ENCODE results near the gene SCNN1G.

SCNN1G gene

DNA sequence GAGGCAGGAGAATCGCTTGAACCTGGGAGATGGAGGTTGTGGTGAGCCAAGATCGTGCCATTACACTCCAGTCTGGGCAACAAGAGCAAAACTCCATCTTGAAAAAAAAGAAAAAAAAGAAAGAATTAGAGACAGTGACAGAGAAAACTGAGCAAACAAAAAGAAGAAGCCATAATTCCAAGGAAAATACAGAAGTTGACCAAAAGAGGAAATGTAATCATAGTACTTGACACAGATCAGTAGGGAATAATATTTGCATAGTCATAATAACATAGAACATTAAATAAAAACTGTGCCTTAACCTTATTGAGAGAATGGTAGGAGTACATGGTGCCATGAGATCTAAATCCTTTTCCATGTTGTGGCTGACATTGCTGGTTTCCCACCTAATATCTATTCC, 18.6 kb upstream of the SCNN1G start:
- TF ChIP-seq POLR2A (IDR thresholded peaks at IDR 0.05; ENCODE audit: low read depth, low read length), result no peak
- FAIRE-seq, result no peak

DNA sequence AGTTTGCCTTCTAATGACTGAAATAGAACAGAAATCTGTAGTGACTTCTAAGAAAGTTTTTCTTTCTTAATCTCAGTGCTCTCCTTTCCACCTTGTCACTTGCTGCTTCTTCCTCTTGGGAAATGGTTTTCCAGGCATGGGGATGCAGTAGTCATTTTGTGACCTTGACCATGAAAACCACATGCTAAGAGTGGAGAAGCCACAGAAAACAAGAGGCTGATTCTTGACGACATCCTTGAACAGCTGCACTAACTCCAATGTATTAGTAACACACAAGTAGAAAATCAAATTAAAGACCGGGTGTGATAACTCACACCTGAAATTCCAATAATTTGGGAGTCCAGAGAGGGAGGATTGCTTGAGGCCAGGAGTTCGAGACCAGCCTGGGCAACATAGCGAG, 17.8 kb upstream of the SCNN1G start:
- FAIRE-seq (no peak), DNase-seq (ENCODE audit: insufficient read length, low spot score) (no peak)
- no peak for TF ChIP-seq POLR2A (IDR thresholded peaks at IDR 0.05; ENCODE audit: low read depth, low read length)

More for the DNA sequence above, 18.6 kb upstream of the SCNN1G start:
- DNase-seq (ENCODE audit: insufficient read length, low spot score), result no peak

DNA sequence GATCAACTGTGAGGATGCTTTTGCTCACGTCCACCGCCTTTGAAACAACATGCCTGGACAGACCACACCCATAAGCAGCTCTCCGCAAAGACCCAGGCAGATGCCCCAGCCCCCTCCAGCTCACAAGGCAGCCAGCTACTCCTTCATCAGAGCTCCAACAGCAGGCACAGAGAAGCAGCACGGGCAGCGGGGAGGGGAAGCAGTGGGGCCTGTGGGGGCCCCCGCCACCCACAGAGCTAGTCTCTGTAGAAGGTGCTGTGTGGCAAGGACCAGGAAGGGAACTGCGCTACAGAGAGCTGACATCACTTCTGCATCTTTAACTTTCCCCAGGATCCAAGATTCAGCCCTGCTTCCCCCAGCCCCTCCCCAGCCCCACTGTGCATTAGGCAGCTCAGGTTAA, 10.0 kb upstream of the SCNN1G start:
- no peak for FAIRE-seq
- DNase-seq (ENCODE audit: insufficient read length, low spot score), result no peak
- TF ChIP-seq POLR2A (IDR thresholded peaks at IDR 0.05; ENCODE audit: low read depth, low read length), result no peak

DNA sequence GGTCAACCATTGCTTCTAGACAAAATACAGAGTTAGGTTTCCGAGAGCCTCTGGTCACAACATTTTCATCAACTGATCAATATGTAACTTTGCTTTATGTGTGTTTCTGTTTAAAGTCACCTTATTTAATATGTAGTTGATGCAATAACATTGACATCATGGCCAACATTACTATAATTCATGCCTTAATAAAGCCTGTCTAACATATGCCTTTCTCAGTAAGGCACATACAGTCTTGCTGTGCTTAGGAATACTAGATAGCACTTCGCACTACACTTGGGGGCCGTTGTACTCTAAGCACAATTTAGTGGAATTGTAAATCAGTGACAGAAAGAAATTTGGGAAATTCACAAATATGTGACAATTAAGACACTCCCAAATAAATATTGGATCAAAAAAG, 9.6 kb upstream of the SCNN1G start:
- FAIRE-seq (no peak), DNase-seq (ENCODE audit: insufficient read length, low spot score) (no peak)
- no peak for TF ChIP-seq POLR2A (IDR thresholded peaks at IDR 0.05; ENCODE audit: low read depth, low read length)

DNA sequence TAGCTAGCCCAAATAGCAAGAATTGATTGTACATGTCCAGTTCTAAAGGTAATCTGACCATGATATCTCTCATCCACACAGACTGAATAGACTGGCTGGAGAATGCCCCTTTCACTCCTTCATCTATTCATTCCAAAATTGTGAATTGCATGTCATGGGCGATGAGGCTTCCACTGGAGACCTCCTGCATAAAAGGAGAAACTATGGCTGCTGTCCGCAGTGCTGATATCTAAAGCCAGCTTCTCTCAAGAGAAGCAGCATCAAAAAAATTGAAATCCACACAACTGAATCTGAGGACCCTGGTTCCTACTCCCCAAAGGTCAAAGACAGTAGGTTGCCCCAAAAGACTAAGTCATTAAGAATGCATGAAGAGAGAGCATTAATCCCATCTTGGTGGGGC, 7.9 kb upstream of the SCNN1G start:
- no peak for TF ChIP-seq POLR2A (IDR thresholded peaks at IDR 0.05; ENCODE audit: low read depth, low read length)
- no peak for FAIRE-seq

DNA sequence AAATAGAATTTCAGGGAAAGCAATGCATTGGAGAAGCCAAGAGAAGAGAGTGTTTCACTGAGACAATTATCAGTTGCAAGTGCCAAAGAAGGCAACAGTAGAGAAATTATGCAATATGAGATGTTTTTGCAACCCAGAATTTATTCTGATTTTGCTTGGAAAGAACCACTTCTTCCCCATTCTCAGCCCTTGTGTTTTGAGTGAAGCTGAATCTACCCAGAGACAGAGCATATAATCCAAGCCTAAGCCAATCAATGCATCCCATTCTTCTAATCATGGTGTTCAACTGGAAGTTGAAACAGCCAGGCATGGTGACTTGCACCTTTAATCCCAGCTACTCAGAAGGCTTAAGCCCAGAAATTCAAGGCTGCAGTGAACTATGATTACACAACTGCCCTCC, 6.9 kb upstream of the SCNN1G start:
- FAIRE-seq (no peak), DNase-seq (ENCODE audit: insufficient read length, low spot score) (no peak)
- TF ChIP-seq POLR2A (IDR thresholded peaks at IDR 0.05; ENCODE audit: low read depth, low read length), result no peak

More for the DNA sequence above, 7.9 kb upstream of the SCNN1G start:
- DNase-seq (ENCODE audit: insufficient read length, low spot score), result no peak

DNA sequence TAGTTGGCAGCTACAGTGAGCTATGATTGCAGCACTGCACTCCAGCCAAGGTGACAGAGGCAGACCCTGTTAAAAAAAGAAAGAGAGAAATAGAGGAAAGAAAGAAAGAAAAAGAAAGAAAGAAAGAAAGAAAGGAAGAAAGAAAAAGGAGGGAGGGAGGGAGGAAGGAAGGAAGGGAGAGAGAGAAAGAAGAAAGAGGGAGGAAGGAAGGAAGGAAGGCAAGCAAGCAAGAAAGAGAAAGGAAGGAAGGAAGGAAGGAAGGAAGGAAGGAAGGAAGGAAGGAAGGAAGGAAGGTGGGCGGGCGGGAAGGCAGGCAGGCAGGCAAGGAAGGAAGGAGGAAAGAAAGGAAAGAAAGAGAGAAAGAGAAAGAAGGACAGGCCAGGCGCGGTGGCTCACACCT, 1.0 kb upstream of the SCNN1G start:
- no peak for TF ChIP-seq POLR2A (IDR thresholded peaks at IDR 0.05; ENCODE audit: low read depth, low read length)
- DNase-seq (ENCODE audit: insufficient read length, low spot score) (no peak), FAIRE-seq (no peak)

DNA sequence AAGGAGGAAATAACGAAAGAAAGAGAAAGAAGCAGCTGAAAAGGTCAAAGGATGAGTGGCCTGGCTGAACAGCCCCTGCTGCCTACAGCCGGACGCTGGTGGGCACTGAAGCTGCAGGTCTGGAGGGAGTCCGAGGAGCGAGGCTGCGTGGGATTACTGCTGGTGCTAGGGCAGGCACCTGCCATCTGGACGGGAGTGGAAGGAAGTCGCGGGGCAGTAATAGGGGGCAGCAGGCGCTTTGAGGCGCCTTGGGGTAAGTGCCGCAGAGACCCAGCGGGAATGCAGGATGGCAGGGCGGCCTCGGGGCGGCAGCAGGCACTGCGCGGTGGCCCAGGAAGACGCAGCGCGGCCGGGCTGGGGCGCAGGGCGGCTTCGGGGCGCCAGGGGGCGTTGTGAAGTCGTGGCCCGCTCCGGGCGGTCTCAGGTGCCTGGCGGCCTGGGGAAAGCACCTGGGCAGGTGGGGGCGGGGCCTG, 303 bp upstream of the SCNN1G start:
- DNase-seq (ENCODE audit: insufficient read length, low spot score) (no peak), FAIRE-seq (no peak)
- no peak for TF ChIP-seq POLR2A (IDR thresholded peaks at IDR 0.05; ENCODE audit: low read depth, low read length)

DNA sequence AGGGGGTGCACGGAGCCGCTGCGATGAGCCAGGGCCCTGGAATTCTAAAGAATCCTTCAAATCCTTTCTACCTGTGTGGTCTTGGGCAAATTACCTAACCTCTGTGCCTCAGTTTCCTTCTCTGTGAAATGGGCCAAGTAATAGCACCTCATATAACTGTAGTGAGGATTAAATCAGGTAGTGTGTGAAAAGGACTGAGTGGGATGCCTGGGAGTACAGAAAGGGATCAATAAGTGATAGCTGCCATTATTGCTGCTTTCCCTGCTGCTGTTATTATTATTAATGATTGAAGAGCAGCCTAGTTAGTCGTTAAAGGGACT, 958 bp downstream of the SCNN1G start:
- FAIRE-seq, result no peak
- DNase-seq (ENCODE audit: insufficient read length, low spot score), result no peak
- no peak for TF ChIP-seq POLR2A (IDR thresholded peaks at IDR 0.05; ENCODE audit: low read depth, low read length)

DNA sequence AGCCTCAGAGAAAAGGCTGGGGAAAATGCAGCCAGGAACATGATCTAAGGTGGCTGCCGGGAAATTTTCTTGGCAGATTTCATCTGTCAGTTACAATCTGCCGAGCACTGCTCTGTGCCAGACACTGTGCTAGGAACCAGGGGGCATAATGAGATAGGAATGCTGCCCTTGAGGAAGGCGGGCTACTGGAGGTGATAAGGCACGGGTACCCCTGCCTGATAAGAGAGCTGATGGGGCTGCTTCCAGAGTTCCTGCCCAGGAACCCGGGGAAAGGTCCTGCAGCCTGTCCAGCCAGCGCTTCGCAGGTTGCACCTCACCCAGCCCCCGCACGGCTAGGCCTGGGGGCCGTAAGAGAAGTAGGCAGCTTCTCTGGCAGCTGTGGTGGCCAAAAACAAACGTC, 3.1 kb downstream of the SCNN1G start:
- FAIRE-seq (no peak), DNase-seq (ENCODE audit: insufficient read length, low spot score) (no peak)
- no peak for TF ChIP-seq POLR2A (IDR thresholded peaks at IDR 0.05; ENCODE audit: low read depth, low read length)

DNA sequence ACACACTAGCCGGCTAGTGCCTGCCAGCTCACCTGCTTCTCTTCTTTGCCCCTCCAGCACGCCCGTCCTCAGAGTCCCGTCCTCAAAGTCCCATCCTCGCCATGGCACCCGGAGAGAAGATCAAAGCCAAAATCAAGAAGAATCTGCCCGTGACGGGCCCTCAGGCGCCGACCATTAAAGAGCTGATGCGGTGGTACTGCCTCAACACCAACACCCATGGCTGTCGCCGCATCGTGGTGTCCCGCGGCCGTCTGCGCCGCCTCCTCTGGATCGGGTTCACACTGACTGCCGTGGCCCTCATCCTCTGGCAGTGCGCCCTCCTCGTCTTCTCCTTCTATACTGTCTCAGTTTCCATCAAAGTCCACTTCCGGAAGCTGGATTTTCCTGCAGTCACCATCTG, 3.6 kb downstream of the SCNN1G start:
- no peak for TF ChIP-seq POLR2A (IDR thresholded peaks at IDR 0.05; ENCODE audit: low read depth, low read length)
- DNase-seq (ENCODE audit: insufficient read length, low spot score), result no peak
- no peak for FAIRE-seq

DNA sequence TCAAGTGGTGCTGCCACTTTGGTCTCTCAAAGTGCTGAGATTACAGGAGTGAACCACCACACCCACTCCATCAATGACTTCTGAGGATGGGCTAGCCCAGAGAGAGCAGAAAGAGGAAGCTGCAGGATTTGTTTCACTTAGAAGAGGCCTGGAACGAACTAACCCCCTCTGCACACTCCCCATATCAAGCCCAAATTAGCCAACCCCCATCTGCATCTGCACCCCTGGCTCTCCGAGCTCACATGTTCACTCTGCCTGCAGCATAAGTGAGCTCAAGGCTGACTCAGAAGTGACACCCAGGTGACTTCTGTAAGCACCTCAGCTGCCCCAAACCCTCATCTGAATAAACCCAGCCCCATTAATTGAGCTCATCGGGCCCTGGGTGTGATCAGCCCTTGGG, 4.8 kb downstream of the SCNN1G start:
- FAIRE-seq (no peak), DNase-seq (ENCODE audit: insufficient read length, low spot score) (no peak)
- no peak for TF ChIP-seq POLR2A (IDR thresholded peaks at IDR 0.05; ENCODE audit: low read depth, low read length)

DNA sequence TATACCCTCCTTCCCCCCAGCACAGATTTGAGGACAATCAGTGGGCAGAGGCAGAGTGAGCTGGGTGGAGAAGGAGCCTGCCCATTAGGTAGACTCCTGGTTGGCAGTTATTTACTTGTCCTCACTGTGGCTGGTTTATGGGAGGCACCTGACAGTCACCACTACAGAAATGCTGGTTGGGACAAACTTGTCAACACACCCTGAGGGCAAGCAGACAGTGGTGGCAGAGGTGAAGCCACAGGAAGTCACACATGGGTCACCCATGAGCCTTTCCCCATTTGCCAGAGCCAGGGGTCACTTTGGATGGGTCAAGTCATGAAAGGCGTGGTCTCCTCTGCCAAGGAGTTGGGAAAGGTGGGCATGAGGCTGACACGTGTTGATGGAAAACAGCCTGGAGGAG, 6.4 kb downstream of the SCNN1G start:
- DNase-seq (ENCODE audit: insufficient read length, low spot score) (no peak), FAIRE-seq (no peak)
- TF ChIP-seq POLR2A (IDR thresholded peaks at IDR 0.05; ENCODE audit: low read depth, low read length), result no peak

DNA sequence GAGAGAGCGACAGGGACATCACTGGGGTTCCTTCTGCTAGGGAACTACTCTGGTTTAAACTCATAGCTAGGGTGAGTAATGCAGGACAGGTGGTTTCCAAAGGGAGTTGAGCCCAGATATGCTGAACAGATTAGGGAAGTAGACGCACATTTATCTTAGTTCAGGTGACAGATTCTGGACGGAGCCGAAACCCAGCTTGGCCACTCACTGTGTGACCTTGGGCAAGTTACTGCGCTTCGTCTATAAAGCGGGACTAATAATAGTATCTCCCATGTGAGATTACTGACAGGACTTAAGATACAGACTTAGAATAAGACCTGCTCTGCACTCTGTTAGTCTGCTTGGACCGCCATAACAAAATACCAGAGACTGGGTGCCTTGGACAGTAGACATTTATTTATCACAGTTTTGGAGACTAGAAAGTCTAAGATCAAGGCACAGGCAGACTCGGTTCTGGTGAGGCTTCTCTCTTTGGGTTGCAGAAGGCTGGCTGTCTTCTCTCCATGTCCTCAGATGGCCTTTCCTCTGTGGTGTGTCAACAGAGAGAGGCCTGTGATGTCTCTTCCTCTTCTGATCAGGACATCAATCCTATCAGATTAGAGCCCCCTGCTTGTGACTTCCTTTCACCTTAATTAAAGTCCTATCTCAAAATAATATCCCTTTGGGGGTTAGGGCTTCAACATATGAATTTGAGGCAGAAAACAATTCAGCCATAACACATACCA, 12.1 kb downstream of the SCNN1G start:
- TF ChIP-seq POLR2A (IDR thresholded peaks at IDR 0.05; ENCODE audit: low read depth, low read length), result no peak
- no peak for FAIRE-seq
- DNase-seq (ENCODE audit: insufficient read length, low spot score), result no peak

DNA sequence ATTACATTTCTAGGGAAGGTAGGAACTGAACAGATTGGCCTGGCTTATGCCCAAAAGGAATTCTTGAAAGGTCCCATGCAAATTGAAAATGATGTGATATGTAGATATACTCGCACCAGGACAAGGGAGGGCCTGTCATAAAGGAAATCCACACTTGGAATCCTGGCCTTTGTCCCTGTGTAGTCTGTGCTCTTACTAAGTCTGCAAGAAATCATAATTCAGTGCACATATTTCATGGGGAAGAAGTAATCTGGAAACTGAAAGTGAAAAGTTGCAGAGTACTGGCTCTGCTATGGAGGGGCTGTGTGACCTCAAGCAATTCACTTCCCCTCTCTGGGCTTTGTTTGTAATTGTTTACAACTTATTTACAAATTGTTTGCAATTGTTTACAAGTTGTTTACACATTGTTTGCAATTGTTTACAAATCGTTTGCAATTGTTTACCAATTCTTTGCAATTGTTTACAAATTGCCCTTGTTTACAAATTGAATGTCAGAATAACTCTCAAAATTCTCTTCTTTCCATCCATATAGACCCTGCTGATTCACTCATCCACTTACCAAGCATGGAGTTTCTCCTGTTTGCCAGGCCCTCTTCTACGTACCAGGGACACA, 12.9 kb downstream of the SCNN1G start:
- FAIRE-seq (no peak), DNase-seq (ENCODE audit: insufficient read length, low spot score) (no peak)
- TF ChIP-seq POLR2A (IDR thresholded peaks at IDR 0.05; ENCODE audit: low read depth, low read length), result no peak

Measured in H54 (cell line).